ENCODE data around the gene PLEKHA5. TPM values are rescaled to one million over a fixed set of nuclear protein-coding genes. Genes with fewer than 3 reads are reported as not detected.

Gene PLEKHA5
- total RNA-seq, 4 donors from 2014 or later = 21.3 to 22.9 (median 21.4) TPM

GRCh38 chr12:19273482-19274330, 144.2 kb downstream of the PLEKHA5 start:
- WGBS, 2 donors = 88 to 89% methylated on average over 4 of the region's 4 CpGs
- Histone ChIP-seq H3K27ac (no peak overlapping the region), H3K36me3 (peaks cover 0 to 24% (median 0%) of the 10 kb centered on the region in 3 donors), H3K4me1 (peaks cover 0 to 7% (median 2%) of the 10 kb centered on the region in 4 donors), H3K4me3 (no peak overlapping the region), H3K27me3 (no peaks in the 10 kb centered on the region), H3K9me3 (no peaks in the 10 kb centered on the region)
- peak in 1 of 2 donors; percentile 45 for DNase-seq (ENCODE audit: low spot score in 2 of 2)
- TF ChIP-seq POLR2A (IDR thresholded peaks at IDR 0.05) (no peak), CTCF (IDR thresholded peaks at IDR 0.05) (no peak), EP300 (IDR thresholded peaks at IDR 0.05) (no peak)

- peaks cover 0 to 7% (median 2%) of the 10 kb centered on the region in 4 donors for H3K4me1 ChIP-seq
- peaks cover 0 to 18% (median 0%) of the 10 kb centered on the region in 3 donors for H3K36me3 ChIP-seq
- no peak overlapping the region for H3K4me3 ChIP-seq
- TF ChIP-seq CTCF (IDR thresholded peaks at IDR 0.05) (no peak), POLR2A (IDR thresholded peaks at IDR 0.05) (no peak), EP300 (IDR thresholded peaks at IDR 0.05) (no peak)
- DNase-seq (ENCODE audit: low spot score in 2 of 2) = no peak
- H3K9me3 ChIP-seq = no peaks in the 10 kb centered on the region
- H3K27me3 ChIP-seq = no peaks in the 10 kb centered on the region
- H3K27ac ChIP-seq = no peak overlapping the region
Observed at GRCh38 chr12:19276767-19277166, 147.2 kb downstream of the PLEKHA5 start.

GRCh38 chr12:19277711-19278110, 148.2 kb downstream of the PLEKHA5 start:
- TF ChIP-seq EP300 (IDR thresholded peaks at IDR 0.05) = no peak
- no peak for TF ChIP-seq CTCF (IDR thresholded peaks at IDR 0.05)
- Histone ChIP-seq H3K4me1 (peaks cover 0 to 7% (median 2%) of the 10 kb centered on the region in 4 donors), H3K27ac (no peak overlapping the region), H3K27me3 (no peaks in the 10 kb centered on the region), H3K9me3 (no peaks in the 10 kb centered on the region), H3K4me3 (no peak overlapping the region), H3K36me3 (peaks cover 0 to 19% (median 0%) of the 10 kb centered on the region in 3 donors)
- no peak for DNase-seq (ENCODE audit: low spot score in 2 of 2)

GRCh38 chr12:19278407-19278806, 148.9 kb downstream of the PLEKHA5 start:
- Histone ChIP-seq H3K27me3 (no peaks in the 10 kb centered on the region), H3K4me3 (no peak overlapping the region), H3K9me3 (no peaks in the 10 kb centered on the region), H3K27ac (no peak overlapping the region), H3K4me1 (peaks cover 0 to 6% (median 2%) of the 10 kb centered on the region in 4 donors), H3K36me3 (peaks cover 0 to 22% (median 0%) of the 10 kb centered on the region in 3 donors)
- 90 to 98% methylated on average over 2 of the region's 2 CpGs for WGBS, 2 donors
- DNase-seq (ENCODE audit: low spot score in 2 of 2) = no peak
- TF ChIP-seq EP300 (IDR thresholded peaks at IDR 0.05) (no peak), CTCF (IDR thresholded peaks at IDR 0.05) (no peak), POLR2A (IDR thresholded peaks at IDR 0.05) (no peak)

- DNase-seq (ENCODE audit: low spot score in 2 of 2) = no peak
- TF ChIP-seq CTCF (IDR thresholded peaks at IDR 0.05) (no peak), EP300 (IDR thresholded peaks at IDR 0.05) (no peak), POLR2A (IDR thresholded peaks at IDR 0.05) (no peak)
- Histone ChIP-seq H3K4me3 (no peak overlapping the region), H3K9me3 (no peaks in the 10 kb centered on the region), H3K27me3 (no peaks in the 10 kb centered on the region), H3K36me3 (peaks cover 0 to 13% (median 0%) of the 10 kb centered on the region in 3 donors), H3K4me1 (peaks cover 0 to 3% (median 0%) of the 10 kb centered on the region in 4 donors), H3K27ac (no peak overlapping the region)
Observed at GRCh38 chr12:19282133-19282699, 152.7 kb downstream of the PLEKHA5 start.
